GM21786 (cell line): ENCODE measurements around the gene TRIM8.

Source experiments
- ATAC-seq: cut with Tn5 transposase; IDR thresholded peaks from one replicate; pipeline ENCODE4 v1.9.1; 2021; ENCODE audit not compliant: unreplicated experiment

Gene TRIM8, protein sequence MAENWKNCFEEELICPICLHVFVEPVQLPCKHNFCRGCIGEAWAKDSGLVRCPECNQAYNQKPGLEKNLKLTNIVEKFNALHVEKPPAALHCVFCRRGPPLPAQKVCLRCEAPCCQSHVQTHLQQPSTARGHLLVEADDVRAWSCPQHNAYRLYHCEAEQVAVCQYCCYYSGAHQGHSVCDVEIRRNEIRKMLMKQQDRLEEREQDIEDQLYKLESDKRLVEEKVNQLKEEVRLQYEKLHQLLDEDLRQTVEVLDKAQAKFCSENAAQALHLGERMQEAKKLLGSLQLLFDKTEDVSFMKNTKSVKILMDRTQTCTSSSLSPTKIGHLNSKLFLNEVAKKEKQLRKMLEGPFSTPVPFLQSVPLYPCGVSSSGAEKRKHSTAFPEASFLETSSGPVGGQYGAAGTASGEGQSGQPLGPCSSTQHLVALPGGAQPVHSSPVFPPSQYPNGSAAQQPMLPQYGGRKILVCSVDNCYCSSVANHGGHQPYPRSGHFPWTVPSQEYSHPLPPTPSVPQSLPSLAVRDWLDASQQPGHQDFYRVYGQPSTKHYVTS

DNA sequence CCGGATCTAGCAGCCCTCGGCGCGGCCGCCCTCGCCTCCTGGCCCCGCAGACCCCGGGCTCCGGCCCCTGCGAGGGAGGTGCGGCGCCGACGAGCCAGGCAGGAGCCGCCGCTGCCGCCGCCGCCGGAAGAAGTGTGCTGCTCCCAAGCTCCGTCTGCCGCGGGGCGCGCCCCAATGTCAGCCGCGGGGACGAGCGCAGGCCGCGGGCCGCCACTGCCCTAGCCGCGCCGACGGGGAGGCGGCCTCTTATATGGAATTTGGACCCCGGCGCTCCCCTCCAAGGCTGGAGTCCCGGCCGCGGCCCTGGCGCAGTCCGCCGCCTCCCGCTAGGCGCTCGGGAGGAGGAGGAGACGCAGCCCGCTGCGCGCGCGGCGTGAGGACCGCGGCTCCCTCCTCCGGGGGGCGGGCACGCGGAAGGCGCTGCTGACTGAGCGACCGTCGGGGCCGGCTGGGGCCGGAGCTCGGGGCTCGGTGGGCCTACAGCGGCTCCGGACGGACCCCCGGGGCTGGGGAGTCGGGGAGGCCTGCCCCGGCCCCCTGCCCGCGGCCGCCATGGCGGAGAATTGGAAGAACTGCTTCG is at the start of gene TRIM8:
Gene TRIM8 (plus strand): TSS at position 414 of the 580 bp plus-strand sequence. CDS start 139 bp downstream, at position 553.
- ATAC-seq: no peak

DNA sequence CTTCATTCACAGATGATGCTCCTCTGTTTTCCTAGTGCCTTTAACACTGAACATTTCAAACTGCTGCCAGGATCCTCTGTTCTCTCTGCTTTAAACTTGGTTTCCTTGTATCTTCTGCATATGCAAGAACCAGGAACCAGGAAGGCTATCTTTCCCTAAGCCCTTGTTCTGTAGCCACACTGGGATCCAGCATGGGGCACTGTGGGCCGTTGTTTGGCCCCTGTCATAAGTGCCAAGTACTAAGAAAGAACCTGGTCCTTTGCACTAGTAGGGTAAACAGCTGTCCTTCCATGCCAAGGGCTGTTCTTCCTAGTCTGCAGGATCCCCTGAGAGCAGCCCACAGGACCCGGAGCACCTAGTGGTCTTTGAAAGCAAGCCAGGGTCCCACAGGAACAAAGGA is 49.0 kb upstream of the TRIM8 start:
- no peak for ATAC-seq

GRCh38 chr10:102595897-102596296 is 48.4 kb upstream of the TRIM8 start:
- ATAC-seq: no peak

- ATAC-seq: no peak
Measured at GRCh38 chr10:102596506-102596971, 47.7 kb upstream of the TRIM8 start.

- ATAC-seq: no peak
Measured at GRCh38 chr10:102597131-102597991, 46.9 kb upstream of the TRIM8 start.

- no peak for ATAC-seq
Measured at GRCh38 chr10:102598243-102598642, 46.0 kb upstream of the TRIM8 start.

- no peak for ATAC-seq
Measured at GRCh38 chr10:102599565-102600327, 44.5 kb upstream of the TRIM8 start.

GRCh38 chr10:102600816-102601215 is 43.5 kb upstream of the TRIM8 start:
- ATAC-seq: no peak

DNA sequence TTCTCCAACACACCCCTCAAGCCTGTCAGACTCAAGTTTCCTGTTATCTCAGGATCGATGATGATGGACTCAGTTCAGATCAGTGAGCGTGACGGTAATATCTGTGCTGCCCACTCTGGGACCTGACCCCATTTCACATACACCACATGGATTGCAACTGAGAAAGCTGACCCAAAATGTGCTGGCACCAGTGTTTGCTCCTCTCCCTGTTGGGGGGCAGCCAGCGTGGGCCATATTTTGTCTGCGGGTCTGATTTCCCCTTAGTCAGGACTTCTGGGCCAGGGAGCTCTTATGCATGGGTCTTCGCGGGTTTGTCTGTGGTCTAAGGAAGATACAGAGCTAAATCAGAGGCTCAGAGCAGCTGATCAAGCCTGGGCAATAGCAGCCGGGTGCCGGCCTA is 42.6 kb upstream of the TRIM8 start:
- no peak for ATAC-seq

DNA sequence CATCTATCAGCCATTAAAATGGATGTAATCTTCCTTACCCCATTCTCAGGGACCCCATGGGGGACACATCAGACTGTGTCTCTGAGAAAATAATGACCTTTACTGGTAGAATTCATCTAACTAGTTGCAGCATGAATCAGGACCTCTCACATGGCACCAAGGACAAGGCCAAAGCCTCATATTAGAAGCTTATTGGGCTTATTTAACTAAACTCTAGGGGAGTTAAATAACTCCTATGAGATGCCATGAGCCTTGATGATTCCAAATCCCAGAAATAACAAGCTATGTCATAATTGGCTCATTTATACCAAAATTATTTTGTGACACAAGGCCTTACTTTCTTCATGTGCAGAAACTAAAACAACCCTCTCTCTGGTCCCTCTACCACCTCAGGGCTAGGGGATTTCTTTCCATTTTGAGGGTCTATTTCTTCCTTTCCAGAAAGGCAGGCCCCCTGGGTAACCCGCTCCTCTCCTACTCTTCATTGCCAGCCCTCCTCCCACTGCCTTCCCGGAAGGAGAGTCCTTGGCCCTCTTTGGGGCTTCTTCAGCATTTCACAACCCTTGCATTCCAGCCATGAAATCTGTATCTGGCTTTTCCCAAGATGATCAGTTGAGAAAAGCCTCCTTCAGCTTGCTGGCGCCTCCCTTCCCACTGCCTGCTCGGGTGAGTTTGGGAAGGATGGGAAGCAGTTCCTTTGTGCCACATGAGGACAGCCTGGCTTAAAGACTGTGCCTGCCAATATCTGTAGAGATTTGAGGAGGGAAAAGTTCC is 41.8 kb upstream of the TRIM8 start:
- no peak for ATAC-seq

DNA sequence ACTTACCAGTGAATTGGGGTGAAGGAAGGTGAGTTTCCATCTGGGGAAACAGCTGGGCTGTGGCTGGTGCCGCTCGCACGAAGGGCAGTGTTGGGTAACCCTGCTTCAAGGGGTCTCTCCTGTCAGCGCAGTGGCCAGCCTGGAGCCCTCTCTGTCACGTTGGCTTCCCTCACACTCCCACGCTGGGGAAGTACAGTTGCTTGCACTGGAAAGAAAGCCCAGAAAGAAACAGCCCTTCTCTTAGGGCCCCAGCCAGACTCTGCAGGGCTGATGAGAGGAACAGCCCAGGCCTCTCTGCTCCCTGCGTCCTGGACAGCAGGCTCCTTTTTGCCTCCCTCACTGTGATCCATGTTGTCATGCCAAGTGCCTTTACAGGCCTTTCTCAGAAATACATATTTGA is 40.3 kb upstream of the TRIM8 start:
- ATAC-seq: no peak

- ATAC-seq: no peak
Measured at GRCh38 chr10:102604439-102604841, 39.8 kb upstream of the TRIM8 start.

DNA sequence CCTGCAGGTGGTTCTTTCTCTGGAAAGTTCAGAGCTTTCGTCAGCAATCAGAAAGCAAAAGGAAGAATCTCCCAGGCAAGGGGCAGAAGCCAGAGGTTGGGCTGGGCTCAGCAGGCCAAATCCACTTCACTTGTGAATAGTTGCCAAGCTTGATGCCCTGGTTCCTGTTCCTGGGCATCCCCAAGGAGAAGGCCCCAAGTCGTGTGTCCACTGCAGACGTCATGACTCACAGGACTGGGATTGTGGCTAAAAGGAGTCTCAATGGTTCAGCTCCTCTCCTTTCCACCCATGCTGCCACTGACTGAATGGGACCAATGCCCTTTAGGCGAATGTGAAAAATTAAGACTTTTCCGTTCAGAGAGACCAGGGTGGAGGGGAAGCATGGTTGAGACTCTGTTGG is 38.6 kb upstream of the TRIM8 start:
- no peak for ATAC-seq

- no peak for ATAC-seq
Measured at GRCh38 chr10:102608487-102608886, 35.8 kb upstream of the TRIM8 start.

DNA sequence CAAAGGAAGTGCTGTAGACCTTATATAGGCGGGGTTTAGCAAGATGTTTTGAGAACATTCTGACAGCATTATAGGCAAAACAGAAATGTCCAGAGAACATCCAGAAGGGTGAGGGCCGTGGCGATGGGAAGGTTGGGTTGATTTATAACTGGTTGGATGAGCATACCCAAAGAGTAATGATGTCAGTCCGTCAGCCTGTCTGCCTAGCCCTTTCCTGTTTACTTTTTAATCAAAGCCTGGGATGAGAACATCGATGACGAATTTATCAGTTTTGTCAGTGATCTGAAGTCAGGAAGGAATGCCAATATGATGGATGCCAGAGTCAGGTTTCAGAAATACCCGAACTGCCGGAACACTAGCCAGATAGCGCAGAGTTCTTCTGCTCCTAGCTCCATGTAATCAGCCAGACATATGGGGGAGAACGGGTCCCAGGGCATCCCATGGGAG is 33.8 kb upstream of the TRIM8 start:
- ATAC-seq: no peak

- ATAC-seq: no peak
Measured at GRCh38 chr10:102611514-102612087, 32.7 kb upstream of the TRIM8 start.

- ATAC-seq: no peak
Measured at GRCh38 chr10:102612964-102613275, 31.4 kb upstream of the TRIM8 start.

- ATAC-seq: no peak
Measured at GRCh38 chr10:102613286-102613685, 31.0 kb upstream of the TRIM8 start.

DNA sequence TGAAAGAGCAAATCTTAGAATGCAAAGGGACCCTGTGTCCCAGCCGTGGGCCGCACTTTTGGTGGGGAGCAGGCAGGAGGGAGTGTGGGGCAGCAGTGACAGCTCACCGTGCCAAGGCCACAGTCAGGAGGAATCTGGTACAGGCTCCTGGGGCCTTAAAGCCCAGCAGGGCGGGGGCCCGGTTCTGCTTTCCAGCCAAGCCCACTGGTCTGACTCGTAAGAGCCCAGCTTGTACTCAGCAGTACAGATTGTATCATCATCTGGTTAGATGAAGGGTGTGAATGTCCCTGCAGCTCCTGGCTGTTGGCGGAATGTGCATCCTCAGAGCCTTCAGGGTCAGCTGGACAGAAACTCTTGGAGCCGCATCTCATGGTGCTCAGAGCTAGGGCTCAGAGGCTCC is 30.5 kb upstream of the TRIM8 start:
- ATAC-seq: no peak

DNA sequence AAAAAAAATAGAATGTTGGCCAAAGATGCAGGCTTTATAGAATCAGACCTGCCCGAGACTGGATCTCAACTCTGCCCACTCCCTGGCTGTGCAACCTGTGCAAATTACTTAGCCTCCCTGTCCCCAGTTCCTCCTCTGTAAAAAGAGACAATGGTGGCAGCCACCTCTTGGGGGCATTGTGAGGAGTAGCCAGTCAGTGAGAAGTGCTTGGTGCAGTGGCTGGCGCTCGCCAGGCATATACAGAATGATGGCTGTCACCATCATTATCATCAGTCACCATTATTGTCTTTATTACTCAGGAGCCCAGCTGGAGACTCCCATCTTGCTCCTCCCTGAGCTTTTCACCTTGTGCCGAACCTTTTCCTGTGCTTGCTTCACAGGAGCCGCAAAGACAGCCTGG is 29.4 kb upstream of the TRIM8 start:
- ATAC-seq: no peak
